H1 (cell line): Measurements from ENCODE around the gene ALG5. TPM values are rescaled to one million over a fixed set of nuclear protein-coding genes. Genes with fewer than 3 reads are reported as not detected.

Source experiments
- CTCF ChIA-PET: fragments of 300-600 bp; sonication (Branson Sonifier 250); formaldehyde crosslinking; loops from one replicate; lab custom pipeline; 2021; ENCODE audit not compliant: partially characterized antibody; lab: Charles Lee
- POLR2A ChIA-PET: fragments of 300-600 bp; sonication (Branson Sonifier 250); formaldehyde crosslinking; loops from one replicate; lab custom pipeline; 2021; ENCODE audit warnings: inconsistent platforms; ENCODE audit not compliant: partially characterized antibody; lab: Charles Lee
- DNase-seq, 2 experiments: peaks; one replicate each; pipeline versions ENCODE4 v3.0.0 to v3.0.0-alpha.2; 2010 to 2022; ENCODE audit warnings: low spot score in 2 of 2, low read depth in 1 of 2, mixed read lengths in 1 of 2
- FAIRE-seq: peaks from 2 replicates; lab custom pipeline; 2011; peaks lifted over from hg19 to GRCh38; lab: Jason Lieb, UNC
- H2AFZ ChIP-seq: 2 replicates; pipeline ENCODE4 v1.8.1; 2012; ENCODE audit warnings: low read length, inconsistent platforms
- H2AK5ac ChIP-seq: 2 replicates; pipeline ENCODE4 v1.6.1; 2013; ENCODE audit warnings: low read depth, low read length
- H2BK120ac ChIP-seq: replicated peaks from 2 replicates; pipeline ENCODE3; 2013; ENCODE audit warnings: low read depth, low read length, inconsistent platforms
- H2BK12ac ChIP-seq: 2 replicates; pipeline ENCODE4 v1.6.1; 2013; ENCODE audit warnings: low read depth, low read length
- H2BK15ac ChIP-seq: 2 replicates; pipeline ENCODE4 v1.6.1; 2013; ENCODE audit warnings: low read length
- H2BK20ac ChIP-seq: 2 replicates; pipeline ENCODE4 v1.6.1; 2013; ENCODE audit warnings: low read length
- H2BK5ac ChIP-seq: 2 replicates; pipeline ENCODE4 v1.6.1; 2013; ENCODE audit warnings: low read depth, low read length
- H3K14ac ChIP-seq: 2 replicates; pipeline ENCODE4 v1.6.1; 2013; ENCODE audit warnings: inconsistent platforms; ENCODE audit not compliant: insufficient read length
- H3K18ac ChIP-seq: 2 replicates; pipeline ENCODE4 v1.6.1; 2013; ENCODE audit warnings: low read length; ENCODE audit errors: extremely low read depth
- H3K23ac ChIP-seq: 2 replicates; pipeline ENCODE4 v1.6.1; 2013; ENCODE audit warnings: inconsistent platforms; ENCODE audit not compliant: insufficient read length
- H3K23me2 ChIP-seq: 2 replicates; pipeline ENCODE4 v1.6.1; 2013; ENCODE audit warnings: low read depth, low read length
- H3K27ac ChIP-seq: 2 replicates; pipeline ENCODE4 v1.6.1; 2011; ENCODE audit warnings: low read depth, low read length, inconsistent platforms
- H3K27me3 ChIP-seq, 4 experiments: replicated peaks in 1 of 4; 1 replicate in 1 of 4; 2 replicates in 3 of 4; pipeline versions ENCODE4 v1.6.1 to v1.8.1; 2011 to 2013; ENCODE audit warnings: low read length in 3 of 4, mild to moderate bottlenecking in 3 of 4, inconsistent platforms in 2 of 4, mixed read lengths in 2 of 4, moderate library complexity in 1 of 4; ENCODE audit not compliant: control insufficient read depth in 3 of 4, insufficient read depth in 3 of 4; ENCODE audit errors: extremely low read depth in 1 of 4
- H3K36me3 ChIP-seq, 4 experiments: 2 replicates each; pipeline versions ENCODE4 v1.6.1 to v1.8.1; 2011 to 2013; ENCODE audit warnings: mild to moderate bottlenecking in 4 of 4, low read length in 3 of 4, moderate library complexity in 2 of 4, control low read depth in 1 of 4, inconsistent platforms in 1 of 4; ENCODE audit not compliant: insufficient read depth in 4 of 4, control insufficient read depth in 2 of 4
- H3K4ac ChIP-seq: replicated peaks from 2 replicates; pipeline ENCODE3; 2013; ENCODE audit warnings: low read length, low read depth, mixed read lengths, inconsistent platforms; ENCODE audit not compliant: insufficient read length
- H3K4me1 ChIP-seq, 4 experiments: replicated peaks in 1 of 4; 1 replicate in 1 of 4; 2 replicates in 3 of 4; pipeline versions ENCODE4 v1.6.1 to v1.8.1; 2011 to 2013; ENCODE audit warnings: low read length in 3 of 4, inconsistent platforms in 2 of 4, mixed read lengths in 1 of 4; ENCODE audit not compliant: insufficient read depth in 4 of 4, control insufficient read depth in 3 of 4
- H3K4me2 ChIP-seq, 2 experiments: 2 replicates each; pipeline versions ENCODE4 v1.6.1 to v1.8.1; 2011 to 2013; ENCODE audit warnings: low read depth in 2 of 2, low read length in 2 of 2, control low read depth in 1 of 2, inconsistent platforms in 1 of 2, mild to moderate bottlenecking in 1 of 2; ENCODE audit not compliant: insufficient read depth in 1 of 2
- H3K4me3 ChIP-seq, 4 experiments: fragments of 200-600, 300-600 bp in 1 of 4; sonication (generic), shearing (Covaris generic), sonication (Bioruptor Twin) in 1 of 4; 2 replicates each; pipeline versions ENCODE4 v1.5.1 to v1.8.1; 2011 to 2016; ENCODE audit warnings: low read length in 4 of 4, low read depth in 3 of 4, control low read depth in 2 of 4, inconsistent platforms in 2 of 4, mild to moderate bottlenecking in 2 of 4, mixed read lengths in 1 of 4, moderate library complexity in 1 of 4; ENCODE audit not compliant: insufficient read depth in 2 of 4; ENCODE audit errors: extremely low read depth in 1 of 4
- H3K56ac ChIP-seq: replicated peaks from 2 replicates; pipeline ENCODE3; 2013; ENCODE audit warnings: low read depth, mild to moderate bottlenecking, mixed read lengths, low read length, inconsistent platforms; ENCODE audit not compliant: insufficient read length
- H3K79me1 ChIP-seq: 2 replicates; pipeline ENCODE4 v1.6.1; 2013; ENCODE audit warnings: low read depth, low read length, control low read depth
- H3K79me2 ChIP-seq, 2 experiments: 2 replicates each; pipeline versions ENCODE4 v1.6.1 to v1.8.1; 2012 to 2013; ENCODE audit warnings: low read length in 2 of 2, mild to moderate bottlenecking in 2 of 2, inconsistent platforms in 1 of 2; ENCODE audit not compliant: insufficient read depth in 2 of 2, control insufficient read depth in 1 of 2
- H3K9ac ChIP-seq, 4 experiments: replicated peaks in 1 of 4; 1 replicate in 1 of 4; 2 replicates in 3 of 4; pipeline versions ENCODE4 v1.6.1 to v1.8.1; 2011 to 2013; ENCODE audit warnings: low read depth in 3 of 4, low read length in 3 of 4, control low read depth in 2 of 4, mild to moderate bottlenecking in 2 of 4, moderate library complexity in 2 of 4, inconsistent platforms in 1 of 4; ENCODE audit errors: extremely low read depth in 1 of 4
- H3K9me3 ChIP-seq, 2 experiments: 2 replicates each; pipeline versions ENCODE4 v1.6.1 to v1.8.1; 2012 to 2013; ENCODE audit warnings: mild to moderate bottlenecking in 2 of 2, moderate library complexity in 2 of 2, control low read depth in 1 of 2, inconsistent platforms in 1 of 2, low read depth in 1 of 2, low read length in 1 of 2, mixed read lengths in 1 of 2; ENCODE audit not compliant: insufficient read depth in 2 of 2
- H4K20me1 ChIP-seq, 2 experiments: replicated peaks in 1 of 2; 2 replicates each; pipeline versions ENCODE3 to v1.8.1; 2011 to 2013; ENCODE audit warnings: inconsistent platforms in 2 of 2, low read length in 2 of 2, mild to moderate bottlenecking in 1 of 2; ENCODE audit not compliant: insufficient read depth in 2 of 2, control insufficient read depth in 1 of 2
- H4K5ac ChIP-seq: 2 replicates; pipeline ENCODE4 v1.6.1; 2013; ENCODE audit warnings: low read length, low read depth, mixed read lengths, inconsistent platforms; ENCODE audit not compliant: insufficient read length
- H4K8ac ChIP-seq: 2 replicates; pipeline ENCODE4 v1.8.0; 2013; ENCODE audit warnings: mild to moderate bottlenecking, moderate library complexity, low read length, inconsistent platforms; ENCODE audit not compliant: insufficient read depth; ENCODE audit errors: extremely low read depth
- H4K91ac ChIP-seq: replicated peaks from 2 replicates; pipeline ENCODE3; 2013; ENCODE audit warnings: low read length, mixed read lengths, inconsistent platforms; ENCODE audit not compliant: insufficient read length
- CHD1 ChIP-seq: IDR thresholded peaks from 2 replicates; pipeline ENCODE4 v1.6.1; 2012; ENCODE audit warnings: low read depth, low read length, improper control_type of control experiment
- EP300 ChIP-seq, 2 experiments: IDR thresholded peaks; 1 replicate in 1 of 2; 2 replicates in 1 of 2; pipeline ENCODE4 v1.6.1; 2011 to 2012; ENCODE audit warnings: low read depth in 2 of 2, low read length in 2 of 2, mild to moderate bottlenecking in 2 of 2, borderline replicate concordance in 1 of 2, inconsistent platforms in 1 of 2, moderate library complexity in 1 of 2
- GTF2F1 ChIP-seq: IDR thresholded peaks from 2 replicates; pipeline ENCODE4 v1.6.1; 2012; ENCODE audit warnings: low read depth, low read length, improper control_type of control experiment, borderline replicate concordance
- JUN ChIP-seq: IDR thresholded peaks from 2 replicates; pipeline ENCODE4 v1.6.1; 2011; ENCODE audit warnings: low read depth, mild to moderate bottlenecking, improper control_type of control experiment, low read length
- KDM4A ChIP-seq: IDR thresholded peaks from one replicate; pipeline ENCODE4 v1.7.1; 2012; ENCODE audit warnings: low read depth, mild to moderate bottlenecking, moderate library complexity, low read length, inconsistent platforms; ENCODE audit not compliant: severe bottlenecking
- MAFK ChIP-seq: IDR thresholded peaks from 2 replicates; pipeline ENCODE4 v1.6.1; 2012; ENCODE audit warnings: low read depth, mild to moderate bottlenecking, improper control_type of control experiment, low read length
- RBBP5 ChIP-seq: IDR thresholded peaks from 2 replicates; pipeline ENCODE4 v1.7.1; 2012; ENCODE audit warnings: low read depth, mild to moderate bottlenecking, inconsistent platforms, low read length, moderate library complexity, borderline replicate concordance
- RXRA ChIP-seq: IDR thresholded peaks from 2 replicates; pipeline ENCODE4 v1.6.1; 2011; ENCODE audit warnings: low read depth, mild to moderate bottlenecking, low read length, moderate library complexity; ENCODE audit not compliant: insufficient read depth
- SUZ12 ChIP-seq: fragments of 200-600 bp; sonication (generic); IDR thresholded peaks from 2 replicates; pipeline ENCODE4 v1.6.1; 2012; ENCODE audit warnings: mild to moderate bottlenecking, inconsistent platforms, low read length, moderate library complexity, mixed read lengths
- TBP ChIP-seq: IDR thresholded peaks from 2 replicates; pipeline ENCODE4 v1.6.1; 2011; ENCODE audit warnings: low read depth, low read length, improper control_type of control experiment
- WGBS, 2 experiments: shearing (Covaris generic) in 1 of 2; methylation state at CpG; one replicate each; pipeline versions ENCODE4 v1.1.6 to v1.1.7; 2013 to 2015; ENCODE audit warnings: low lambda C conversion rate in 2 of 2, mixed read lengths in 2 of 2, inconsistent platforms in 1 of 2, low coverage in 1 of 2, missing lambda C conversion rate in 1 of 2; ENCODE audit not compliant: insufficient replicate concordance in 2 of 2, insufficient coverage in 1 of 2, insufficient read length in 1 of 2; ENCODE audit errors: extremely low coverage in 1 of 2, missing lambda C conversion rate in 1 of 2; 5-methylcytosine and 5-hydroxymethylcytosine counted together
- polyA plus RNA-seq, 7 experiments: library from polyadenylated mRNA; depleted of rRNA in 3 of 7; stranded (reverse) in 5 of 7; unstranded in 2 of 7; fragments of >200 nt in 5 of 7; fragments of 200-250 nt in 2 of 7; gene quantifications; 1 replicate in 5 of 7; 2 replicates in 1 of 7; 4 replicates in 1 of 7; pipeline versions ENCODE4 v1.2.1 to v1.2.3, GENCODE V29; 2011 to 2013; ENCODE audit warnings: missing spikeins in 2 of 7, mixed read lengths in 2 of 7
- total RNA-seq: library from RNA; stranded (reverse); fragmentation: NEBNext Ultra II Directional; extraction: Animal tissue kit (Norgen Biotek cat#: 25700); gene quantifications from 2 replicates; pipeline ENCODE4 v1.2.1, GENCODE V29; 2021
- TF ChIP-seq, protein P1 (sequence below), 3 experiments: IDR thresholded peaks; 1 replicate in 2 of 3; 2 replicates in 1 of 3; pipeline versions ENCODE4 v1.5.1 to v1.6.1; 2011; ENCODE audit warnings: low read length in 3 of 3, mild to moderate bottlenecking in 3 of 3, inconsistent platforms in 2 of 3, low read depth in 1 of 3, moderate library complexity in 1 of 3; ENCODE audit not compliant: insufficient read depth in 1 of 3; ENCODE audit errors: control extremely low read depth in 1 of 3

Gene ALG5
- total and polyA plus RNA-seq, 2 of the 8 experiments (the other 6 are each of a cell fraction or from before 2014, with no cell fraction given), result 15.0 to 24.3 TPM

DNA sequence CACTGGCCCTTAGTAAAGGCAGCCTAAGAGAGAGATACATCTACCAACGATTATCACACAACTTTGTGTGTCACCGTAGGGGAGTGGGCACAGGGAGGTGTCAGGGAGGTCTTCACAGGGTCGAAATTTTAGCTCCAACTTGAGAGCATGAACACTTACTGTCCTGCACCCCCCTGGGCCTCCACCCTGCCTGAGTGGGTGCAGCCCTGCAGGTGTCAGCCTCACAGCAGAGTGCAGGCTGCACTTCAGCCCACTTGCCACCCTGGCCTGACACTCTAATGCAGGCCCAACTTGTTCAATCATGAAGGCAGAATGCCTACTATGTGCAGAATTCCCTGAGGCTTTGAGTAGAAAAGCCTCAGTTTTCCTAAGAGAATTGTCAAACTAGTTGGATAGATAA, 75.1 kb downstream of the ALG5 start:
- DNase-seq, result no peak
- POLR2A ChIA-PET, result no interaction called here
- TF ChIP-seq JUN (no peak), GTF2F1 (no peak), CHD1 (no peak), EP300 (IDR thresholded peaks at IDR 0.05; ENCODE audit: borderline replicate concordance in 1 of 2, low read depth in 2 of 2, low read length in 2 of 2) (no peak), RXRA (no peak), SUZ12 (no peak), TBP (no peak), MAFK (no peak), RBBP5 (no peak), KDM4A (no peak)
- TF ChIP-seq, protein P1, sequence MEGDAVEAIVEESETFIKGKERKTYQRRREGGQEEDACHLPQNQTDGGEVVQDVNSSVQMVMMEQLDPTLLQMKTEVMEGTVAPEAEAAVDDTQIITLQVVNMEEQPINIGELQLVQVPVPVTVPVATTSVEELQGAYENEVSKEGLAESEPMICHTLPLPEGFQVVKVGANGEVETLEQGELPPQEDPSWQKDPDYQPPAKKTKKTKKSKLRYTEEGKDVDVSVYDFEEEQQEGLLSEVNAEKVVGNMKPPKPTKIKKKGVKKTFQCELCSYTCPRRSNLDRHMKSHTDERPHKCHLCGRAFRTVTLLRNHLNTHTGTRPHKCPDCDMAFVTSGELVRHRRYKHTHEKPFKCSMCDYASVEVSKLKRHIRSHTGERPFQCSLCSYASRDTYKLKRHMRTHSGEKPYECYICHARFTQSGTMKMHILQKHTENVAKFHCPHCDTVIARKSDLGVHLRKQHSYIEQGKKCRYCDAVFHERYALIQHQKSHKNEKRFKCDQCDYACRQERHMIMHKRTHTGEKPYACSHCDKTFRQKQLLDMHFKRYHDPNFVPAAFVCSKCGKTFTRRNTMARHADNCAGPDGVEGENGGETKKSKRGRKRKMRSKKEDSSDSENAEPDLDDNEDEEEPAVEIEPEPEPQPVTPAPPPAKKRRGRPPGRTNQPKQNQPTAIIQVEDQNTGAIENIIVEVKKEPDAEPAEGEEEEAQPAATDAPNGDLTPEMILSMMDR (IDR thresholded peaks at IDR 0.05; ENCODE audit: control extremely low read depth in 1 of 3, insufficient read depth in 1 of 3, low read depth in 1 of 3, low read length in 3 of 3), result no peak

More for the DNA sequence above, 75.1 kb downstream of the ALG5 start:
- no peak overlapping the region for H3K23ac ChIP-seq
- H4K5ac ChIP-seq, result no peak overlapping the region
- H3K18ac ChIP-seq, result no peak overlapping the region
- no peak overlapping the region for H2BK15ac ChIP-seq
- no peak overlapping the region for H2AK5ac ChIP-seq
- H4K91ac ChIP-seq, result no peak overlapping the region
- no peak overlapping the region for H4K8ac ChIP-seq
- H3K23me2 ChIP-seq, result peaks cover 7% of the 10 kb centered on the region; the same call in 1 of the 2 replicates
- no peaks in the 10 kb centered on the region for H3K79me1 ChIP-seq
- no peak overlapping the region for H3K27ac ChIP-seq
- no peak overlapping the region for H2AFZ ChIP-seq
- H3K4me1 ChIP-seq, result peaks cover 0 to under 1% (median under 1%) of the 10 kb centered on the region in 4 experiments; a peak in 2 of 7 replicates
- H2BK120ac ChIP-seq, result no peak overlapping the region
- no peak for FAIRE-seq
- no peak overlapping the region for H3K14ac ChIP-seq
- H3K56ac ChIP-seq, result no peak overlapping the region
- no peak overlapping the region for H3K4me3 ChIP-seq
- H3K9ac ChIP-seq, result no peak overlapping the region
- no peak overlapping the region for H2BK12ac ChIP-seq
- no peak overlapping the region for H2BK5ac ChIP-seq
- no peak overlapping the region for H3K4ac ChIP-seq
- no peak overlapping the region for H2BK20ac ChIP-seq
- CTCF ChIA-PET, result interaction anchor here (1.2 kb wide), 1 partner anchor 471 kb away, joined by 3 read pairs; no protein-coding TSS in a partner anchor
- H3K9me3 ChIP-seq, result no peaks in the 10 kb centered on the region
- peaks cover 0 to 11% (median 6%) of the 10 kb centered on the region in 4 experiments; a peak in 5 of 7 replicates for H3K27me3 ChIP-seq
- no peaks in the 10 kb centered on the region for H3K79me2 ChIP-seq
- WGBS, 2 experiments, result 87% methylated on average over 3 of the region's 3 CpGs; no CpG with 5 or more reads in 1 of the 2 experiments
- no peaks in the 10 kb centered on the region for H3K36me3 ChIP-seq
- no peaks in the 10 kb centered on the region for H4K20me1 ChIP-seq
- no peak overlapping the region for H3K4me2 ChIP-seq
